Peyer's patch (tissue), 4 donors: ENCODE results near the gene B3GNT8. TPM values are rescaled to one million over a fixed set of nuclear protein-coding genes. Genes with fewer than 3 reads are reported as not detected.
A peak's percentile ranks its signal among the peaks of the same experiment; 100 is the strongest.

Source experiments
- DNase-seq, 3 donors: peaks; one replicate each; pipeline ENCODE4 v3.0.0-alpha.2; 2017 to 2019
- H3K27ac ChIP-seq, 4 donors: fragments of 200-600 bp; sonication (generic); one replicate each; pipeline ENCODE4 v1.5.1; 2016 to 2019
- H3K27me3 ChIP-seq, 2 donors: fragments of 200-600 bp; sonication (generic); one replicate each; pipeline ENCODE4 v1.5.1; 2019
- H3K36me3 ChIP-seq, 3 donors: fragments of 200-600 bp; sonication (generic); one replicate each; pipeline ENCODE4 v1.5.1; 2016 to 2019
- H3K4me1 ChIP-seq, 4 donors: fragments of 200-600 bp; sonication (generic); one replicate each; pipeline ENCODE4 v1.5.1; 2016 to 2019
- H3K4me3 ChIP-seq, 4 donors: fragments of 200-600 bp; sonication (generic); 1 replicate in 3 of 4; 2 replicates in 1 of 4; pipeline ENCODE4 v1.5.1; 2016 to 2019; ENCODE audit warnings: mild to moderate bottlenecking in 1 of 4
- H3K9me3 ChIP-seq, 4 donors: fragments of 200-600 bp; sonication (generic); one replicate each; pipeline ENCODE4 v1.5.1; 2016 to 2019; ENCODE audit warnings: mild to moderate bottlenecking in 1 of 4
- CTCF ChIP-seq, 6 experiments: fragments of 450-650 bp in 4 of 6; fragments of 200-600 bp in 2 of 6; sonication (generic) in 1 of 6; IDR thresholded peaks; one replicate each; pipeline ENCODE4 v1.5.1; 2017 to 2019; ENCODE audit warnings: antibody characterized with exemption in 6 of 6, mild to moderate bottlenecking in 3 of 6, moderate library complexity in 1 of 6
- POLR2A ChIP-seq, 2 donors: fragments of 450-650 bp; IDR thresholded peaks; one replicate each; pipeline ENCODE4 v1.5.1; 2017; ENCODE audit warnings: antibody characterized with exemption in 2 of 2, mild to moderate bottlenecking in 2 of 2, moderate library complexity in 2 of 2
- total RNA-seq, 4 donors: library from RNA; depleted of rRNA; stranded (reverse); fragments of >200 nt; gene quantifications; one replicate each; pipeline ENCODE4 v1.1.0, GENCODE V29; 2016

Gene B3GNT8
- total RNA-seq, 4 donors from 2014 or later = 15.7 to 98.4 (median 62.8) TPM

DNA sequence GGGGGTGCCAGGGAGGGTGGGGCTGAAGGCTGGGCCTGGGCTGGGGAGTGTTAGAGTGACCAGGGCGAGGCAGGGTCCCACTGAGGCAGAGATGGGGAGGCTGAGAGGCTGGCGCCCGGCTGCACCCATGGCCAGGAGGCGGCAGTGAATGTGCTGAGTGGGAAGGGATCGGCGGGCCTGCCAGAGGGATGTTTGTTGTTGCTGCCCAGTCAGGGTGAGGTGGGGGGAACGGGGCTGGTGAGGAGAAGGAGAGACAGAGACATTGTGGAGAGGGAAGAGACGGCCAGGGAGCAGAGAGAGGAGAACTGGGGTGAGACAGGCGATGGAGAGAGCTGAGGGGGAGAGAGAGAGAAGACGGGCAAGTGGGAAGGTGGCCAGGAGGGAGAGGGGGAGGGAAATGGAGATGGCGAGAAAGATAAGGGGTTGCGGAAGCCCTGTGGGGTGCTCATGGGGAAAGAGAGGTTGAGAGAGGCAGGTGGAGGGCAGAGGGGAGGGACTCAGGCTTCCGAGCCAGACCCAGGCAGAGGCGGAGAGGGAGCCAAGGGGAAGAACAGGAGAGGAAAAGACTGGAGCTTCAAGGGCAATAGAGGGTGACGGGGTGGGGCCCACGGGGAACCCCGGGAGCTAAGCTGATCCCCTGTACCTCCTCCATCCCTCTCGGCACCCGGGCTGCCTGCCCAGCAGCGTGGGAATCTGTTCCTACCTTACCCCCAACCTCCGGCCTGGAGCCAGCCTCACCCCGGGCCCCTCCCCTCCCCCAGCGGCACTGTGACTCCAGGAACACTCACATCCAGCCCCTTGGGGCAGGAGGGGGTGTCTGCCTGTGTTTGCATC is 690 bp upstream of the B3GNT8 start:
- Histone ChIP-seq H3K4me3 (peak overlapping the region; percentile 16 to 67 (median 56)), H3K27ac (peak overlapping the region; percentile 68 to 98 (median 88)), H3K4me1 (peaks cover 0 to 49% (median 4%) of the 10 kb centered on the region in 4 donors), H3K9me3 (no peaks in the 10 kb centered on the region), H3K36me3 (peaks cover 0 to 41% (median 2%) of the 10 kb centered on the region in 3 donors), H3K27me3 (no peaks in the 10 kb centered on the region)
- TF ChIP-seq CTCF (IDR thresholded peaks at IDR 0.05) (peak in 1 of 6 experiments; percentile 7), POLR2A (IDR thresholded peaks at IDR 0.05) (no peak)
- DNase-seq = peak; percentile 20 to 73 (median 73)

DNA sequence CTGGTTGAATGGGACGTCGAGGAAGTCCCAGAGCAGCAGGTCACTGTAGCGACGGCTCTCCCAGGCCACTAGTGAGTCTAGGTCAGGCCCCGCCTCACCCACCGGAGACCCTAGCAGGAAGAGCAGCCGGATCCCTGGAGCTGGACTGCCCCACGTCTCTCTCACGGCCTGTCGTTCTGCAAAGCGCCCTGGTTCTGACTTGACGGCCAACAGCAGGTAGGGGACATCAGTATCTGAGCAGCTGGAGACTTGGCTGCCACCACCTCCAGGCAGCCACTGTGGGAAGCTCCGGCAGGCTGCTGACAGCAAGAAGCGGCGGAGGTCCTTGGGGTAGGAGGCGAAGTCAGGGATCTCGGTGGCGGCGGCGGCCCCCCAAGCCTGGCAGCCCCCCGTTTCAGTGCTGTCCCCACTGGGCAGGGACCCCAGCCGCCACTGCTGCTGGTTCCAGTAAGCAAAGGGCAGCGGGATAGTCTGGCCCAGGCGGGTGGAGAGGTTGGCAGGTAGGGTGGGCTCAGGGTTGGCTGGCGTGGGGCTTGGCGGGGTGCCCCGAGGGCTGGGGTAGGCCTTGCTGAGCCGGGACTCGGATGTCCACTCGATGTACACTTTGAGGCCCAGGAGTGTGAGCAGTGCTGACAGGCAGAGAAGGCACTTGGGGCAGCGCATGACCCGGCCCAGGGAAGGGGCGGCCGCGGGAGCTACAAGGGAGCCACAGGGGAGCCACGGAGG is 895 bp downstream of the B3GNT8 start:
- no peaks in the 10 kb centered on the region for H3K27me3 ChIP-seq
- H3K4me1 ChIP-seq = peaks cover 0 to 65% (median 4%) of the 10 kb centered on the region in 4 donors
- DNase-seq = peak in 1 of 3 donors; percentile 68
- TF ChIP-seq POLR2A (IDR thresholded peaks at IDR 0.05) (no peak), CTCF (IDR thresholded peaks at IDR 0.05) (no peak)
- peaks cover 0 to 40% (median 2%) of the 10 kb centered on the region in 3 donors for H3K36me3 ChIP-seq
- H3K4me3 ChIP-seq = peak overlapping the region in 3 of 4 donors; percentile 46 to 67 (median 66)
- H3K9me3 ChIP-seq = no peaks in the 10 kb centered on the region
- H3K27ac ChIP-seq = peak overlapping the region; percentile 68 to 98 (median 88)

DNA sequence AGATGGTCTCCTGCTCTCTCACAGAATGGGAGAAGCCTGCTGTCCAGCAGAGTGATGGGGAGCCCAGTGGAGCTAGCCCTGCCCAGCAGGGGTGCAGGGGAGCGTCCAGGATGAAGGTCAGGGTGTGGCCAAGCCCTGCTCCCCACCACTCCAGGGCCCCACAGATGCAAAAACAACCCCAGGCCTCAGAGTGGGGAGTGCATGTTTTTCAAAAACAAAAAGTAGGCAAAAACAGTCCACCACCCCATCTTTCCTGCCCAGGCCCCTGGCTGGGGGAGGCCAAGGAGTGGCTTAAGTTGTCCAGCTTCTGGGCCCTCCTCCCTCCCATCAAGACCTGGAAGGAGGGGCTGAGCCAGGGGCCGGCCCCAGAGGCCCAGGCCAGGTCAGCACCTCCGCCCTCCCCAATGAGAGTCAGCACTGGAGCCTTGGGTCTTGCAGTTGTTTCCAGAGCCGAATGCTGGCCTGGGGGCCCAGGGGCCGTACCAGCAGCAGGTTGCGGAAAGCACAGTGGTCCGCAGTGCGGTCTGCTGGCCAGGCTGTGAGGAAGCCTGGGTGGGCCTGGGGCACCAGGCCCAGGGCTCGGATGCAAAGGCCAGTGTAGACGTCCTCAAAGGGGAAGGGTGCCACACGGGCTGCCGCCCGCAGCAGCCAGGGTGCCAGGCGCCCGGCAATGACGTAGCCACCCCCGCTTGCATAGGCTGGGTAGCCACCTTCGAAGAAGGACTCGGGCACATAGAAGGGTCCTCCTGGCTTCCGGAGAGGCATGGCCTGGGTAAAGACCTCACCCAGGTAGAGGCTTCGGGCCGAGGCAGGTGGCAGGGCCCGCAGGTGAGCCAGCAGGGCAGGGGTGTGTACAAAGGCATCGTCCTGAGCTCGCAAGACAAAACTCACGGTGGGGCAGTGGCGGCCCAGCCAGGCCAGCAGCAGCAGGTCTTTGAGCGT is 1.7 kb downstream of the B3GNT8 start:
- no peak for TF ChIP-seq POLR2A (IDR thresholded peaks at IDR 0.05)
- peak in 1 of 3 donors; percentile 67 for DNase-seq
- peaks cover 0 to 74% (median 5%) of the 10 kb centered on the region in 4 donors for H3K4me1 ChIP-seq
- H3K36me3 ChIP-seq = peaks cover 0 to 44% (median 2%) of the 10 kb centered on the region in 3 donors
- no peaks in the 10 kb centered on the region for H3K27me3 ChIP-seq
- H3K4me3 ChIP-seq = peak overlapping the region in 3 of 4 donors; percentile 46 to 67 (median 66)
- peak overlapping the region in 3 of 4 donors; percentile 85 to 98 (median 90) for H3K27ac ChIP-seq
- H3K9me3 ChIP-seq = no peaks in the 10 kb centered on the region

- Histone ChIP-seq H3K4me1 (peaks cover 0 to 80% (median 6%) of the 10 kb centered on the region in 4 donors), H3K4me3 (peak overlapping the region in 2 of 4 donors; percentile 66 to 67), H3K27me3 (no peaks in the 10 kb centered on the region), H3K27ac (peak overlapping the region in 3 of 4 donors; percentile 85 to 98 (median 90)), H3K9me3 (no peaks in the 10 kb centered on the region), H3K36me3 (peaks cover 0 to 53% (median 2%) of the 10 kb centered on the region in 3 donors)
- peak in 1 of 3 donors; percentile 69 for DNase-seq
- TF ChIP-seq POLR2A (IDR thresholded peaks at IDR 0.05) (no peak), CTCF (IDR thresholded peaks at IDR 0.05) (no peak)
These were observed 2.6 kb downstream of the B3GNT8 start for GRCh38 chr19:41424335-41425173.

GRCh38 chr19:41422955-41423354 is 4.2 kb downstream of the B3GNT8 start:
- DNase-seq = no peak
- Histone ChIP-seq H3K4me1 (peaks cover 0 to 71% (median 6%) of the 10 kb centered on the region in 4 donors), H3K4me3 (no peak overlapping the region), H3K36me3 (peaks cover 0 to 66% (median 2%) of the 10 kb centered on the region in 3 donors), H3K9me3 (no peaks in the 10 kb centered on the region), H3K27ac (no peak overlapping the region), H3K27me3 (no peaks in the 10 kb centered on the region)
- TF ChIP-seq CTCF (IDR thresholded peaks at IDR 0.05) = no peak
- no peak for TF ChIP-seq POLR2A (IDR thresholded peaks at IDR 0.05)
